Endothelial cell of umbilical vein (primary cell): ENCODE data around the gene GJE1. TPM values are rescaled to one million over a fixed set of nuclear protein-coding genes. Genes with fewer than 3 reads are reported as not detected.
A peak's percentile ranks its signal among the peaks of the same experiment; 100 is the strongest.

ENCODE experiments used
- BruUV-seq: library from RNA; stranded (reverse); fragments of 400-500 nt; replicated peaks from 2 replicates; lab custom pipeline; 2021; lab: Mats Ljungman, UMichigan
- CTCF ChIA-PET: fragments of 300-600, 350-600 bp; sonication (Branson Sonifier 250); formaldehyde crosslinking; loops from one replicate; lab custom pipeline; 2021; ENCODE audit warnings: antibody characterized with exemption, inconsistent platforms; lab: Charles Lee
- POLR2A ChIA-PET: fragments of 300-600, 350-600 bp; sonication (Branson Sonifier 250); formaldehyde crosslinking; loops from one replicate; lab custom pipeline; 2021; ENCODE audit warnings: antibody characterized with exemption, inconsistent platforms; lab: Charles Lee
- DNase-seq: peaks from one replicate; pipeline ENCODE4 v3.0.0-alpha.2; 2011; ENCODE audit warnings: low read depth, low spot score
- FAIRE-seq: peaks from 2 replicates; lab custom pipeline; 2011; peaks lifted over from hg19 to GRCh38; lab: Jason Lieb, UNC
- H2AFZ ChIP-seq: 2 replicates; pipeline ENCODE4 v1.6.0; 2012; ENCODE audit warnings: low read depth, low read length, control low read depth, inconsistent platforms
- H3K27ac ChIP-seq: 2 replicates; pipeline ENCODE4 v1.5.1; 2011; ENCODE audit warnings: low read depth, mild to moderate bottlenecking, control low read depth, low read length, moderate library complexity; ENCODE audit not compliant: insufficient read depth
- H3K27me3 ChIP-seq, 2 experiments: 2 replicates each; pipeline versions ENCODE4 v1.6.0 to v1.6.1; 2011; ENCODE audit warnings: low read length in 2 of 2, mixed read lengths in 1 of 2; ENCODE audit not compliant: control insufficient read depth in 2 of 2, insufficient read depth in 2 of 2
- H3K36me3 ChIP-seq, 2 experiments: 2 replicates in 1 of 2; 3 replicates in 1 of 2; pipeline ENCODE4 v1.5.1; 2011; ENCODE audit warnings: low read length in 2 of 2, mild to moderate bottlenecking in 1 of 2, moderate library complexity in 1 of 2; ENCODE audit not compliant: control insufficient read depth in 2 of 2, insufficient read depth in 2 of 2; ENCODE audit errors: extremely low read depth in 1 of 2
- H3K4me1 ChIP-seq: 3 replicates; pipeline ENCODE4 v1.5.1; 2011; ENCODE audit warnings: mild to moderate bottlenecking, low read length; ENCODE audit not compliant: control insufficient read depth, insufficient read depth; ENCODE audit errors: extremely low read depth
- H3K4me2 ChIP-seq: 2 replicates; pipeline ENCODE4 v1.6.1; 2011; ENCODE audit warnings: low read length, control low read depth, mixed read lengths; ENCODE audit not compliant: insufficient read depth
- H3K4me3 ChIP-seq, 3 experiments: fragments of 200-600 bp in 1 of 3; sonication (generic), shearing (Covaris generic) in 1 of 3; replicated peaks in 1 of 3; 2 replicates each; pipeline ENCODE4 v1.5.1; 2011 to 2016; ENCODE audit warnings: control low read depth in 3 of 3, low read length in 3 of 3, mild to moderate bottlenecking in 2 of 3, inconsistent platforms in 1 of 3, low read depth in 1 of 3, moderate library complexity in 1 of 3; ENCODE audit not compliant: insufficient read depth in 1 of 3
- H3K79me2 ChIP-seq: 2 replicates; pipeline ENCODE4 v1.6.0; 2012; ENCODE audit warnings: low read length, inconsistent platforms; ENCODE audit not compliant: control insufficient read depth, insufficient read depth
- H3K9ac ChIP-seq: replicated peaks from 2 replicates; pipeline ENCODE3; 2011; ENCODE audit warnings: low read length, control low read depth; ENCODE audit not compliant: insufficient read depth; ENCODE audit errors: extremely low read depth
- H3K9me1 ChIP-seq: replicated peaks from 3 replicates; pipeline ENCODE4 v1.6.0; 2011; ENCODE audit warnings: mild to moderate bottlenecking, low read length; ENCODE audit not compliant: control insufficient read depth, insufficient read depth; ENCODE audit errors: extremely low read depth
- H3K9me3 ChIP-seq: replicated peaks from 2 replicates; pipeline ENCODE4 v1.5.1; 2012; ENCODE audit warnings: low read length, inconsistent platforms; ENCODE audit not compliant: control insufficient read depth, insufficient read depth
- H4K20me1 ChIP-seq: replicated peaks from 2 replicates; pipeline ENCODE3; 2011; ENCODE audit warnings: mild to moderate bottlenecking, low read length; ENCODE audit not compliant: control insufficient read depth, insufficient read depth; ENCODE audit errors: extremely low read depth
- CTCF ChIP-seq, 2 donors: IDR thresholded peaks; 1 replicate in 1 of 2; 2 replicates in 1 of 2; pipeline ENCODE4 v1.5.1; 2011; ENCODE audit warnings: low read length in 2 of 2, mild to moderate bottlenecking in 2 of 2, moderate library complexity in 2 of 2, control low read depth in 1 of 2, inconsistent platforms in 1 of 2, low read depth in 1 of 2; ENCODE audit not compliant: insufficient read depth in 1 of 2; ENCODE audit errors: extremely low read depth in 1 of 2
- EZH2 ChIP-seq: IDR thresholded peaks from 2 replicates; pipeline ENCODE4 v1.6.1; 2012; ENCODE audit warnings: borderline replicate concordance, low read depth, mild to moderate bottlenecking, moderate library complexity, low read length, inconsistent platforms; ENCODE audit not compliant: severe bottlenecking
- FOS ChIP-seq: IDR thresholded peaks from 2 replicates; pipeline ENCODE4 v1.6.1; 2011; ENCODE audit warnings: mild to moderate bottlenecking, low read length, moderate library complexity, borderline replicate concordance; ENCODE audit not compliant: insufficient read depth
- GATA2 ChIP-seq: IDR thresholded peaks from 2 replicates; pipeline ENCODE4 v1.7.0; 2011; ENCODE audit warnings: low read depth, mild to moderate bottlenecking, moderate library complexity, mixed read lengths, low read length; ENCODE audit not compliant: insufficient read length, insufficient read depth
- JUN ChIP-seq: IDR thresholded peaks from 2 replicates; pipeline ENCODE4 v1.6.1; 2011; ENCODE audit warnings: borderline replicate concordance, low read depth; ENCODE audit not compliant: insufficient read length, insufficient read depth
- MAX ChIP-seq: IDR thresholded peaks from 2 replicates; pipeline ENCODE4 v1.6.1; 2011; ENCODE audit not compliant: insufficient read depth, insufficient read length
- MYC ChIP-seq: IDR thresholded peaks from one replicate; pipeline ENCODE4 v1.6.1; 2011; ENCODE audit warnings: mild to moderate bottlenecking, low read depth, low read length
- POLR2A ChIP-seq: IDR thresholded peaks from 2 replicates; pipeline ENCODE4 v1.6.1; 2012; ENCODE audit warnings: low read depth, mild to moderate bottlenecking, control low read depth, low read length
- POLR2AphosphoS5 ChIP-seq: IDR thresholded peaks from 2 replicates; pipeline ENCODE4 v1.6.1; 2012; ENCODE audit warnings: low read depth, mild to moderate bottlenecking, control low read depth, low read length, moderate library complexity; ENCODE audit not compliant: insufficient read depth
- dilution Hi-C: fragments of 300-500 bp; cut with MboI; formaldehyde crosslinking; loops from one replicate; pipeline ENCODE4 v1.15.0; 2019; ENCODE audit warnings: low sequenced_read_pairs; ENCODE audit not compliant: extremely low pct_ligation_motif_present
- intact Hi-C: fragments of 100-400 bp; cut with micrococcal nuclease; formaldehyde crosslinking; loops from one replicate; pipeline ENCODE4 v1.10.0; 2022
- polyA plus RNA-seq, 4 experiments: library from polyadenylated mRNA; depleted of rRNA in 3 of 4; stranded (reverse) in 3 of 4; unstranded in 1 of 4; fragments of >200 nt; gene quantifications; 2 replicates each; pipeline versions ENCODE4 v1.2.1 to v1.2.3, GENCODE V29; 2011 to 2012; ENCODE audit warnings: missing spikeins in 1 of 4
- total RNA-seq: library from RNA; stranded (reverse); gene quantifications from 2 replicates; pipeline ENCODE4 v1.2.3, GENCODE V29; 2021

Gene GJE1
- total and polyA plus RNA-seq, 2 donors (not counting 3 experiments of a cell fraction or from before 2014, with no cell fraction given) = not detected

GRCh38 chr6:142152746-142153145 lies 20.0 kb downstream of the GJE1 start:
- FAIRE-seq = no peak

More at GRCh38 chr6:142152746-142153145, 20.0 kb downstream of the GJE1 start:
- dilution Hi-C loops = no loop called here
- H3K36me3 ChIP-seq = no peaks in the 10 kb centered on the region
- CTCF ChIA-PET = interaction anchor here (1.0 to 3.8 kb wide), 3 partner anchors 52 to 236 kb away, joined by 3 to 21 read pairs (median 3); no protein-coding TSS in a partner anchor
- DNase-seq = peak; percentile 10
- TF ChIP-seq POLR2A (no peak), POLR2AphosphoS5 (no peak), CTCF (IDR thresholded peaks at IDR 0.05; ENCODE audit: extremely low read depth in 1 of 2, insufficient read depth in 1 of 2, low read depth in 1 of 2, low read length in 2 of 2) (no peak), MAX (no peak), JUN (no peak), GATA2 (no peak), EZH2 (no peak), FOS (no peak), MYC (no peak)
- no peak overlapping the region for H3K4me2 ChIP-seq
- BruUV-seq = no TSS peak
- no peaks in the 10 kb centered on the region for H3K9me1 ChIP-seq
- H3K4me3 ChIP-seq = no peak overlapping the region
- peaks cover 49% of the 10 kb centered on the region for H3K4me1 ChIP-seq
- peaks cover 88% of the 10 kb centered on the region for H3K79me2 ChIP-seq
- POLR2A ChIA-PET = no interaction called here
- no peak overlapping the region for H3K9ac ChIP-seq
- no peak overlapping the region for H3K27ac ChIP-seq
- intact Hi-C loops = no loop called here
- H2AFZ ChIP-seq = no peak overlapping the region
- H4K20me1 ChIP-seq = peaks cover 4% of the 10 kb centered on the region
- no peaks in the 10 kb centered on the region for H3K9me3 ChIP-seq
- no peaks in the 10 kb centered on the region for H3K27me3 ChIP-seq
